22Rv1 (cell line): Measurements from ENCODE around the gene PRKCQ.
"Not testable (repeated sequence)": the region's sequence is repeated elsewhere in the genome, so short reads cannot be mapped to it uniquely, and the experiment has no call there.

Experiments used
- H3K27ac ChIP-seq: fragments of 450-650 bp; 2 replicates; pipeline ENCODE4 v1.5.1; 2017
- CTCF ChIP-seq: fragments of 450-650 bp; IDR thresholded peaks from 2 replicates; pipeline ENCODE4 v1.5.1; 2017; ENCODE audit warnings: mild to moderate bottlenecking
- ZFX ChIP-seq: fragments of 450-650 bp; IDR thresholded peaks from 2 replicates; pipeline ENCODE4 v1.6.1; 2017; ENCODE audit warnings: antibody characterized with exemption, borderline replicate concordance

The PRKCQ gene

GRCh38 chr10:6482737-6483357, 97.2 kb downstream of the PRKCQ start:
- TF ChIP-seq CTCF (no peak), ZFX (no peak)

GRCh38 chr10:6478722-6479121, 101.4 kb downstream of the PRKCQ start:
- no peak for TF ChIP-seq ZFX
- no peak for TF ChIP-seq CTCF
- H3K27ac ChIP-seq = no peak overlapping the region

More at GRCh38 chr10:6482737-6483357, 97.2 kb downstream of the PRKCQ start:
- H3K27ac ChIP-seq = no peak overlapping the region

- TF ChIP-seq ZFX = no peak
- no peak for TF ChIP-seq CTCF
- H3K27ac ChIP-seq = no peak overlapping the region
Observed at GRCh38 chr10:6476989-6477388, 103.1 kb downstream of the PRKCQ start.

GRCh38 chr10:6474871-6475270, 105.2 kb downstream of the PRKCQ start:
- TF ChIP-seq ZFX (no peak), CTCF (no peak)
- H3K27ac ChIP-seq = no peak overlapping the region

- TF ChIP-seq ZFX (no peak), CTCF (no peak)
- H3K27ac ChIP-seq = no peak overlapping the region
Observed at GRCh38 chr10:6473901-6474370, 106.1 kb downstream of the PRKCQ start.

GRCh38 chr10:6473430-6473829, 106.6 kb downstream of the PRKCQ start:
- H3K27ac ChIP-seq = no peak overlapping the region
- no peak for TF ChIP-seq CTCF
- TF ChIP-seq ZFX = no peak

GRCh38 chr10:6472710-6473005, 107.4 kb downstream of the PRKCQ start:
- H3K27ac ChIP-seq = not testable (repeated sequence)
